ENCODE measurements around the gene NDFIP2. TPM values are rescaled to one million over a fixed set of nuclear protein-coding genes. Genes with fewer than 3 reads are reported as not detected.

NDFIP2 gene
- total and polyA plus RNA-seq, 8 donors, result 34.1 to 46.3 (median 36.2) TPM

GRCh38 chr13:79445968-79446645 is 34.8 kb upstream of the NDFIP2 start:
- no peaks in the 10 kb centered on the region for H3K27me3 ChIP-seq
- no peak overlapping the region for H3K27ac ChIP-seq
- no peak overlapping the region for H3K4me3 ChIP-seq
- DNase-seq (no peak), ATAC-seq (no peak)
- TF ChIP-seq CTCF (IDR thresholded peaks at IDR 0.05), result no peak
- H3K4me1 ChIP-seq, result no peaks in the 10 kb centered on the region
- intact Hi-C loops (cut with DNase I), result no loop called here
- H3K36me3 ChIP-seq, result no peaks in the 10 kb centered on the region
- no peaks in the 10 kb centered on the region for H3K9me3 ChIP-seq

- intact Hi-C loops (cut with DNase I), result no loop called here
These were observed 33.8 kb upstream of the NDFIP2 start for GRCh38 chr13:79447141-79447540.

GRCh38 chr13:79447741-79448140 is 33.2 kb upstream of the NDFIP2 start:
- no peak for DNase-seq
- intact Hi-C loops (cut with DNase I), result no loop called here
- Histone ChIP-seq H3K4me1 (no peaks in the 10 kb centered on the region), H3K27ac (no peak overlapping the region), H3K9me3 (no peaks in the 10 kb centered on the region), H3K27me3 (no peaks in the 10 kb centered on the region), H3K36me3 (no peaks in the 10 kb centered on the region), H3K4me3 (no peak overlapping the region)
- TF ChIP-seq CTCF (IDR thresholded peaks at IDR 0.05), result no peak
- ATAC-seq, result no peak

More at GRCh38 chr13:79447141-79447540, 33.8 kb upstream of the NDFIP2 start:
- H3K4me1 ChIP-seq, result no peaks in the 10 kb centered on the region
- no peak for ATAC-seq
- no peak overlapping the region for H3K4me3 ChIP-seq
- H3K27me3 ChIP-seq, result no peaks in the 10 kb centered on the region
- no peak for TF ChIP-seq CTCF (IDR thresholded peaks at IDR 0.05)
- no peaks in the 10 kb centered on the region for H3K36me3 ChIP-seq
- no peaks in the 10 kb centered on the region for H3K9me3 ChIP-seq
- DNase-seq, result no peak
- no peak overlapping the region for H3K27ac ChIP-seq

GRCh38 chr13:79448413-79448812 is 32.5 kb upstream of the NDFIP2 start:
- H3K4me3 ChIP-seq, result no peak overlapping the region
- H3K4me1 ChIP-seq, result no peaks in the 10 kb centered on the region
- ATAC-seq (no peak), DNase-seq (no peak)
- H3K36me3 ChIP-seq, result no peaks in the 10 kb centered on the region
- no peaks in the 10 kb centered on the region for H3K9me3 ChIP-seq
- no peak overlapping the region for H3K27ac ChIP-seq
- H3K27me3 ChIP-seq, result no peaks in the 10 kb centered on the region
- TF ChIP-seq CTCF (IDR thresholded peaks at IDR 0.05), result no peak
- intact Hi-C loops (cut with DNase I), result no loop called here

DNA sequence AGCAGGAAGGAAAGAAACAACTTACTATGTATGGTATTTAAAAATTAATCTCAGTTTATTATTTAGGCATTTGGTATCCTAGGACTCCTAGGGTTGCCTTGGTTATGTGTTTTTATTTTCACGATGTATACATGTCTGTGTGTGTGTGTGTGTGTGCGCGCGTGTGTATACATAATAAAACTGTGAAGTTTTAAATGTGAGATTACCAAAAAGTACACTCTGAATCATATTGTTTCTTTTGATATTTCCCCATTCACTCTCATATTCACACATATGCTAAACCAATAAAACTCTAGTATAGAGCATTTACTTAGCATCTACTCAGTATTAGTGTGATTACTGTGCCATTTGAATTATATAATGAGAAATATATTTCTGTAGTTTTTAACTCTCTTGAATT is 30.8 kb upstream of the NDFIP2 start:
- Histone ChIP-seq H3K36me3 (no peaks in the 10 kb centered on the region), H3K4me1 (no peaks in the 10 kb centered on the region), H3K27ac (no peak overlapping the region), H3K27me3 (no peaks in the 10 kb centered on the region), H3K4me3 (no peak overlapping the region), H3K9me3 (no peaks in the 10 kb centered on the region)
- no peak for ATAC-seq
- no peak for DNase-seq
- intact Hi-C loops (cut with DNase I), result no loop called here
- no peak for TF ChIP-seq CTCF (IDR thresholded peaks at IDR 0.05)
